Small intestine (tissue), 7 donors: Measurements from ENCODE around the gene HDHD5. TPM values are rescaled to one million over a fixed set of nuclear protein-coding genes. Genes with fewer than 3 reads are reported as not detected.
A peak's percentile ranks its signal among the peaks of the same experiment; 100 is the strongest.

Experiments
- DNase-seq, 2 donors: peaks; one replicate each; pipeline versions ENCODE4 v3.0.0 to v3.0.0-alpha.2; 2013
- FAIRE-seq: peaks from 2 replicates; lab custom pipeline; 2012; peaks lifted over from hg19 to GRCh38; lab: Jason Lieb, UNC
- H3K27ac ChIP-seq, 3 donors: one replicate each; pipeline ENCODE4 v1.5.1; 2013; ENCODE audit warnings: low read length in 2 of 3, mild to moderate bottlenecking in 2 of 3, control low read depth in 1 of 3, inconsistent platforms in 1 of 3, low read depth in 1 of 3, moderate library complexity in 1 of 3
- H3K27me3 ChIP-seq, 3 donors: one replicate each; pipeline ENCODE4 v1.6.1; 2013; ENCODE audit warnings: low read length in 3 of 3, inconsistent platforms in 1 of 3; ENCODE audit not compliant: control insufficient read depth in 3 of 3, insufficient read depth in 3 of 3
- H3K36me3 ChIP-seq, 3 donors: one replicate each; pipeline ENCODE4 v1.6.1; 2013; ENCODE audit warnings: low read length in 3 of 3, inconsistent platforms in 1 of 3, low read depth in 1 of 3, mild to moderate bottlenecking in 1 of 3, moderate library complexity in 1 of 3; ENCODE audit not compliant: control insufficient read depth in 3 of 3, insufficient read depth in 2 of 3
- H3K4me1 ChIP-seq, 3 donors: one replicate each; pipeline ENCODE4 v1.6.1; 2013; ENCODE audit warnings: low read length in 2 of 3, inconsistent platforms in 1 of 3, low read depth in 1 of 3, mild to moderate bottlenecking in 1 of 3, moderate library complexity in 1 of 3; ENCODE audit not compliant: control insufficient read depth in 3 of 3, insufficient read depth in 2 of 3
- H3K4me3 ChIP-seq, 3 donors: one replicate each; pipeline ENCODE4 v1.5.1; 2013; ENCODE audit warnings: low read length in 3 of 3, control low read depth in 1 of 3, inconsistent platforms in 1 of 3, low read depth in 1 of 3, mild to moderate bottlenecking in 1 of 3, moderate library complexity in 1 of 3
- H3K9me3 ChIP-seq, 2 donors: one replicate each; pipeline ENCODE4 v1.6.1; 2013; ENCODE audit warnings: low read depth in 1 of 2, low read length in 1 of 2; ENCODE audit not compliant: control insufficient read depth in 2 of 2, insufficient read depth in 1 of 2
- WGBS, 3 donors: extraction: QIAGEN DNeasy Blood & Tissue Kit; methylation state at CpG; one replicate each; pipeline ENCODE4 v1.1.7; 2013; 5-methylcytosine and 5-hydroxymethylcytosine counted together
- polyA plus RNA-seq, 4 donors: library from polyadenylated mRNA; stranded (reverse) in 3 of 4; unstranded in 1 of 4; fragments of 200-250 nt in 3 of 4; fragments of 120-200 nt in 1 of 4; gene quantifications; one replicate each; pipeline versions ENCODE4 v1.2.1 to v1.2.3, GENCODE V29; 2013
- donor health status: healthy with polysubstance abuse.
- donor health status: control.
- donor health status: control.
- donor health status: Bipolar disorder and iron deficiency.
- donor health status: healthy.

Gene HDHD5
- polyA plus RNA-seq, 4 donors, result 36.0 to 70.8 (median 61.7) TPM

DNA sequence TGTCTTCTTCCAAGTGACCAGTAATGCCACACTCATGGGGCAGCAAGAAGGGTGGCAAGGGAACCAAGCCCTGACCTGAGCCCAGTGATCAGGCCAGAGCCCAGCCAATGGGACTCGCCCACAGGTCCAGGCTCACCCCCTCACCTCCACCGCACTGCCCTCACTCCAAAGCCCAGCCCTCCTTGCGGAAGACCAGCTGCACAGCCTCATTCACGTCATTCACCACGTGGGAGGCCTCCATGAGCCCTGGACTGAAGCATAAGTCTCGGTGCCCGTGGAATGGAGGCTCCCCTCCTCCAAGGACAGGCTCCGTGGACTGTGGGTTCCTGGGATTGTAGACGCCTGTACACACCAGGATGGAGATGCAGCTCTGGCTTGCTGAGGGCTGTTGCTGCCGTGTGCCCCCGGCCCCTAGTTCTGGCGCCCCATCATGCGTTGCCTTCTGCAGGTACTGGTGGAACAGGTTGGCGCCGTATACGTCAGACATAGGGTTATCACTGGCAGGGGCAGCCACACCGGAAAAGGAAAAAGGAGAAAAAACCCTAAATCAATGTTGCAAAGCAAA, 21.1 kb downstream of the HDHD5 start:
- FAIRE-seq, result no peak
- peaks cover 12 to 34% (median 25%) of the 10 kb centered on the region in 3 donors for H3K36me3 ChIP-seq

DNA sequence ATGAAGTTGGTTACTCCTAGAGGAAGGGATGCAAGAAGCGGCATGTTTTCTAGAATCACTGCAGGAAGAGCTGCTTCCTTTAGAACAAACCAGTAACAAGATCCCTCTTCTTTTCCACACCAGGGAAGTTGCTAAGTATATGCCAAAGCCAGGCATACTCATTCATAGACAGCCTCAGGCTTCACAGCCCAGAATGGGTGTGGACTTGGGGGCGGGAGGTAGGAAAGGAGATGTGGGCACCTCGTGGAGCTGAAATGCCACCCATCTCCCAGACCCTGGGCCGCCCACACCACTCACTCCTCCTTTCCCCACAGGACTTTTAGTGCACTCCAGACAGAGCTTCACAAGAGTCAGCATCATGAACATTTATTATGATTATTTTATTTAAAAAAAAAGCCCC, 21.9 kb downstream of the HDHD5 start:
- Histone ChIP-seq H3K36me3 (peaks cover 8 to 31% (median 25%) of the 10 kb centered on the region in 3 donors), H3K4me1 (no peaks in the 10 kb centered on the region), H3K9me3 (no peaks in the 10 kb centered on the region), H3K4me3 (no peak overlapping the region), H3K27ac (no peak overlapping the region), H3K27me3 (no peaks in the 10 kb centered on the region)
- WGBS, 3 donors, result 73 to 80% (median 74%) methylated on average over 4 of the region's 4 CpGs
- no peak for DNase-seq
- no peak for FAIRE-seq

More for the DNA sequence above, 21.1 kb downstream of the HDHD5 start:
- Histone ChIP-seq H3K4me3 (no peak overlapping the region), H3K27ac (no peak overlapping the region), H3K27me3 (no peaks in the 10 kb centered on the region), H3K4me1 (no peaks in the 10 kb centered on the region), H3K9me3 (no peaks in the 10 kb centered on the region)
- WGBS, 3 donors, result 89 to 93% (median 90%) methylated on average over 17 of the region's 17 CpGs
- DNase-seq, result no peak

DNA sequence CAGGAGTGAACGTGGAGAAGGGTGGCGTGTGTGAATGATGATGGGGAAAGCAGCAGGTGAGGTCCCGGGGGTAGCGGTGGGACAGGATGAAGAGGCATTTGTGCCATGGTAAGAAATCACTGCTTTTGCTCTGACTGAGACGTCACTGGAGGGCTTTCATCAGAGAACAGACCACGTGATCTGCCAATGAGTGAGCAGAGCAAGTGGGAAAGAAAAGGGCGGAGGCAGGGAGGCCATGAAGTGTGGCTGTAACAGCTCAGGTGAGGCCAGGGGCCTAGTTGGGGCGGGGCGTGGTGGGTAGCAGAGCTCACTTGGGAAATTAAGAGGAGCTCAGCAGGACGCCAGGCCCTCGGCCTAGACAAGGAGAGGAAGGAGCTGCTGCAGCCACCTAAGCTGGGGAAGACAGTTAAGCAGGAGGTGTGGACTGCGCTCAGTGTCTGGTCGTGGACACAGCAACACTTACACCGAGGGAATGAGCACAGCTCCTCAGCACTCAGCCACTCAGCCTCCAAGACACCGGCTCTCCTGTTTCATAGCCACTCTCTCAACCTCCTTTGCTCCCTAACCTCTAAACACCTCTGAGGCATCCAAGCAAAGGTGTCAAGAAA, 23.8 kb downstream of the HDHD5 start:
- Histone ChIP-seq H3K9me3 (no peaks in the 10 kb centered on the region), H3K4me3 (no peak overlapping the region), H3K27ac (no peak overlapping the region), H3K27me3 (no peaks in the 10 kb centered on the region), H3K4me1 (no peaks in the 10 kb centered on the region), H3K36me3 (peaks cover 0 to 18% (median 17%) of the 10 kb centered on the region in 3 donors)
- FAIRE-seq (no peak), DNase-seq (no peak)
- 87 to 93% (median 88%) methylated on average over 15 of the region's 15 CpGs for WGBS, 3 donors

DNA sequence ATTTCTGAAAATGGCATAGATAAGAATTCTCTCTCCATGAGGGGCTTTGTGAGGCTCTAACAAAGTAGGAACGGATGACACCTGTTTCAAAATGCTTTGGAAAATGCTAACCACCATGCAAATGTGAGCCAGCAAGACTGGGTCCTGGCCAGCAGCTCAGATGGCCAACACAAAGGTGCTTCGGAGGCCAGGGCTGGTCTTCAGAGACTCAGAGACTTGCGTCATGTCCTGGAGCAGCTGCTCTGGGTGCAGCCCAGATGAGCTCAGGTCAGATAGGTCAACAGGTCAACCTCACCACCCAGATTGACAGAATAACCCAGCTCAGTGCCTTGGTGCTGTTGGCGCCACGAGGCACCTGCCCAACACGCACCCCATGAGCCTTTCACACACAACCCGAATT, 25.9 kb downstream of the HDHD5 start:
- WGBS, 3 donors, result 94 to 96% (median 94%) methylated on average over 7 of the region's 7 CpGs
- H3K4me3 ChIP-seq, result no peak overlapping the region
- DNase-seq, result no peak

DNA sequence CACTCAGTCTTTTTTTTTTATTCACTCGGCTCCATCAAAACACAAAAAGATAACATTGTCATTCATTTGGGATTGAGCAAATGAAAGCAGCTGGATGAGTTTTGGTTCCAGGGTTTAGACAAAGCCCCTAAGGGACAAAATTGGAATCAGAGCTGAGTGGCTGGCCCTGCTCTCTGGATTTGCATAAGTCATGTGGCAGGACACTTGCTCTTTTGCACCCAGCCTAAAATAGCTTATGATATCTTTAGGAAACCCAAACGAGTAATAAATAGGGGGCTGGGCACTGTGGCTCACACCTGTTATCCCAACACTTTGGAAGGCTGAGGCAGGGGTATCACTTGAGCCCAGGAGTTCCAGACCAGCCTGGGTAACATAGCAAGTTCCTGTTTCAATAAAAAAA, 27.0 kb downstream of the HDHD5 start:
- FAIRE-seq, result no peak
- no peaks in the 10 kb centered on the region for H3K4me1 ChIP-seq
- DNase-seq, result no peak
- H3K27ac ChIP-seq, result no peak overlapping the region
- peaks cover 0 to 3% (median 2%) of the 10 kb centered on the region in 3 donors for H3K36me3 ChIP-seq
- no peaks in the 10 kb centered on the region for H3K27me3 ChIP-seq
- no peak overlapping the region for H3K4me3 ChIP-seq
- WGBS, 3 donors, result 22 to 36% (median 33%) methylated on average over 2 of the region's 2 CpGs
- no peaks in the 10 kb centered on the region for H3K9me3 ChIP-seq

More for the DNA sequence above, 25.9 kb downstream of the HDHD5 start:
- Histone ChIP-seq H3K4me1 (no peaks in the 10 kb centered on the region), H3K9me3 (no peaks in the 10 kb centered on the region), H3K27ac (no peak overlapping the region), H3K36me3 (peaks cover 0 to 13% (median 12%) of the 10 kb centered on the region in 3 donors), H3K27me3 (no peaks in the 10 kb centered on the region)
- no peak for FAIRE-seq

DNA sequence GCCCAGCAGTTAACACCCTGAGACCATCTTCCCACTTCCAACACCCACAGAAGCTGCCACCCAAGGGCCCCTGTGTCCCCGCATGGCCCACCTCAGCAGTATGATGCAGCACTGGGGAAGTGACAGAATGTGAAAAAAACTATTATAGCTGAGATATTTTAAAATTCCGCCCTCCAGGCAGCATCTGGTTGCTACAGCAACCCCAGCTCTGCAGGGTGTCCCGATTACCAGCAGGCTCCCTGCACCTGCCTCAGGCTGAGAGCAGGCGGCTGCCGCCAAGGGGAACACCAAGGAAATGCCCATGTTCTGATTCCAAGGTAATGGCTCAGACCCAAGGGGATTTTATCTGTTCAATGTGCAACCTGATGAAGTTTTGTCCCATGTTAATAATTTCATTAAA, 27.4 kb downstream of the HDHD5 start:
- no peaks in the 10 kb centered on the region for H3K4me1 ChIP-seq
- no peaks in the 10 kb centered on the region for H3K27me3 ChIP-seq
- no peak overlapping the region for H3K4me3 ChIP-seq
- DNase-seq (no peak), FAIRE-seq (no peak)
- no peak overlapping the region for H3K27ac ChIP-seq
- peaks cover 0 to 2% (median 0%) of the 10 kb centered on the region in 3 donors for H3K36me3 ChIP-seq
- 44 to 62% (median 55%) methylated on average over 5 of the region's 5 CpGs for WGBS, 3 donors
- no peaks in the 10 kb centered on the region for H3K9me3 ChIP-seq

DNA sequence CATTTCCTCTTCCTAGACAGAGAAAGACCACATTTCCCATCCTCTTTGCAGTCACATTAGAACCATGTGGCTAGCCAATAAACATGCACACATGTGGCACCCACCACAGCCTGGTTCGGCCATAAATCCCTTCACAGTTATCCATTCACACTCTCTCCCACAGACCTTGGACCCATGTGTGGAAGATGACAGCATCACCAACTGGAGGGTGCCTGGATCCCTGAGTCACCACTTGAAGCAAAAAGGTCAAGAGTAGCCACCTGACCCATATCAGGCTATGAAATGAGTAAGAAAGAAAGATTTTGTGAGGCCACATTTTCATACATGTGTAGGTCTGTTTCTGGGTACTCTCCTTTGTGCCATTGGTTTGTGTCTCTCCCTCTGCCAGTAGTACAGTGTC, 28.9 kb downstream of the HDHD5 start:
- 52 to 79% (median 75%) methylated on average over 1 of the region's 1 CpG for WGBS, 3 donors
- Histone ChIP-seq H3K4me1 (no peaks in the 10 kb centered on the region), H3K9me3 (no peaks in the 10 kb centered on the region), H3K27me3 (no peaks in the 10 kb centered on the region), H3K4me3 (no peak overlapping the region), H3K36me3 (peaks cover 0 to 1% (median 0%) of the 10 kb centered on the region in 3 donors), H3K27ac (no peak overlapping the region)
- DNase-seq (no peak), FAIRE-seq (no peak)

DNA sequence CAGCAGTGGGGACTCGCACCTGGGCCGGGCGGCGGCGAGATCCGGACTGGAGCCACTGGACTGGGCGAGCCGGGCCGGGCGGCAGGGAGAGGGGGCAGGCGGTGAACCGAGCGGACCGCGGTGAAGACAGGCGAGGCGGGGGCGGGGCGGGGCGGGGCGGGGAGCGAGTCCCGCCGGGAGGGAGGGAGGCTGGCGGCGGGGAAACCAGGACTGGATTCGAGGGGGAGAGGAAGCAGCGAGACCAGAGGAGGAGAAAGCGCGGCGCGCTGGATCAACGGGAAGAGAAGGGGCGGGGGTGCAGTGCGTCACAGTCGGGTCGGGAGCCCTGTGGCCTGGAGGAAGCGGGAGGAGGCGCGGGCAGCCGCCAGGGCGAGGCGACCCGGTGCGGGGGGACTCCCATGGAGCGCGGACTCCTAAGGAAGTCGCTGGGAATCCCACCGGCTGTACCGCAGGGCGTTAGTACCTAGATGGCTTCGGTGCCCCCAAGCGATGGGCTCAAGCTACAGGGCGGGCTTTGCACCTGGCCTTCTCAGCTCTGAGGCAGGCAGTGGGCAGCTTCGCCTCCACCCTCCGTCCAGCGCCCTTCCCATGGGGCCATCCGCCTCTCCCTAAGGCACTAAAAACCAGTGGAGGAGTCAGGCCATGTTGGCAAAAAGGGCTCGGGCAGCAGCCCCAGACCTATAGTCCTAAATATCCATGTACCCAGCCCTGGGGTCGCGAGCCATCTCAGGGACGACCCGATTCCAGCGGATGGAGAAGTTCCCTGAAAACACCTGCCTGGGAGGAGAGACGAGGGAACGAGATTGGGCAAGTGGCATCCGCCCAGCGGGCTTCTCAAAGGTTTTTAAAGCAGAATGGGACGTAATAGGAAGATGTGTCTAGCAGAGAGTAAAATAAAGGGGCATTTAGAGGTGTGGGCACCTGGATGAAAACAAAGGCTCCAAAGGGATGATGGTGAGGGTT, 37.6 kb downstream of the HDHD5 start, which contains the start of gene TMEM121B:
Gene TMEM121B, minus strand, starts transcription at position 128 of the 963 bp plus-strand sequence. CDS start 233 bp downstream, outside the sequence.
- H3K27me3 ChIP-seq, result peaks cover 3 to 19% (median 18%) of the 10 kb centered on the region in 3 donors
- DNase-seq (peak; percentile 31 to 71), FAIRE-seq (no peak)
- H3K4me1 ChIP-seq, result peaks cover 0 to 3% (median 0%) of the 10 kb centered on the region in 3 donors
- H3K9me3 ChIP-seq, result no peaks in the 10 kb centered on the region
- no peak within 1 kb of the TSS for H3K27ac ChIP-seq
- H3K4me3 ChIP-seq, result peak within 1 kb of the TSS; percentile 24 to 63 (median 32)
- WGBS, 3 donors, result 5 to 11% (median 8%) methylated on average over 52 to 69 of the region's 69 CpGs
- no peaks in the 10 kb centered on the region for H3K36me3 ChIP-seq
